ENCODE data around the gene SNAP25.

SNAP25 gene

GRCh38 chr20:10218536-10219451, at the start of gene SNAP25:
TSS of gene SNAP25 (plus strand) at chr20:10218830. CDS start at chr20:10275492, 56,662 bp downstream.
- peak; percentile 93 for DNase-seq

GRCh38 chr20:10169752-10170151, 48.9 kb upstream of the SNAP25 start:
- DNase-seq = no peak

GRCh38 chr20:10170261-10170660, 48.4 kb upstream of the SNAP25 start:
- no peak for DNase-seq

GRCh38 chr20:10171864-10172751, 46.5 kb upstream of the SNAP25 start:
- peak; percentile 90 for DNase-seq

GRCh38 chr20:10172998-10173655, 45.5 kb upstream of the SNAP25 start:
- no peak for DNase-seq

GRCh38 chr20:10174400-10174799, 44.2 kb upstream of the SNAP25 start:
- no peak for DNase-seq

- DNase-seq = no peak
These were observed 41.3 kb upstream of the SNAP25 start for GRCh38 chr20:10177326-10177725.

GRCh38 chr20:10178091-10178490, 40.5 kb upstream of the SNAP25 start:
- no peak for DNase-seq

GRCh38 chr20:10178727-10179313, 39.8 kb upstream of the SNAP25 start:
- DNase-seq = no peak

GRCh38 chr20:10179574-10180298, 38.9 kb upstream of the SNAP25 start:
- DNase-seq = no peak

GRCh38 chr20:10180651-10181235, 37.9 kb upstream of the SNAP25 start:
- DNase-seq = no peak

- DNase-seq = no peak
These were observed 32.7 kb upstream of the SNAP25 start for GRCh38 chr20:10185741-10186558.

- DNase-seq = no peak
These were observed 28.2 kb upstream of the SNAP25 start for GRCh38 chr20:10190456-10190855.

- DNase-seq = no peak
These were observed 26.5 kb upstream of the SNAP25 start for GRCh38 chr20:10192171-10192570.

GRCh38 chr20:10194166-10194565, 24.5 kb upstream of the SNAP25 start:
- DNase-seq = no peak

GRCh38 chr20:10200330-10200729, 18.3 kb upstream of the SNAP25 start:
- no peak for DNase-seq

GRCh38 chr20:10201321-10201870, 17.2 kb upstream of the SNAP25 start:
- no peak for DNase-seq

- DNase-seq = no peak
These were observed 9.5 kb upstream of the SNAP25 start for GRCh38 chr20:10209091-10209490.

- DNase-seq = no peak
These were observed 5.1 kb upstream of the SNAP25 start for GRCh38 chr20:10213526-10213925.

- peak; percentile 12 for DNase-seq
These were observed 2.4 kb upstream of the SNAP25 start for GRCh38 chr20:10216146-10216791.

Data from NCI-H1436 (cell line).